NCI-H774 (cell line): ENCODE measurements around the gene MCUR1.
"Not testable (repeated sequence)": the region's sequence is repeated elsewhere in the genome, so short reads cannot be mapped to it uniquely, and the experiment has no call there.

Experiments
- DNase-seq: peaks from one replicate; lab custom pipeline; 2025; lab: John Stamatoyannopoulos, UW

The MCUR1 gene

DNA sequence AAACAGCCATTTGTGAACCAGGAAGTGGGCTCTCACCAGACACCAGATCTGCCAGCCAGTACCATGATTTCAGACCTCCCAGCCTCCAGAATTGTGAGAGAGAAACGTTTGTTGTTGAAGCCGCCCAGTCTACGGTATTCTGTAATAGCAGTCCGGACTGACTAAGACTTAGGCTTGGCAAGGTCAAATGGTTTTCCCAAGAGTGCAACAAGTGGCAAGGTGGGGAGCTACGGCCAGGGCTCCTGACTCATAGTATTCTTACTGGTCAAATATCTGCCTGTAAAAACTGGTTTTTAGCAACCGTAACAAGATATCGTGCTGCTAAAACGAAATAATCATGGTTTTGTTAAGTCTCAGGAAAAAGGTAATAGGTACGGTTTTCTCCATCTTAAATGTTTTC lies 37.8 kb downstream of the MCUR1 start:
- DNase-seq, result no peak

DNA sequence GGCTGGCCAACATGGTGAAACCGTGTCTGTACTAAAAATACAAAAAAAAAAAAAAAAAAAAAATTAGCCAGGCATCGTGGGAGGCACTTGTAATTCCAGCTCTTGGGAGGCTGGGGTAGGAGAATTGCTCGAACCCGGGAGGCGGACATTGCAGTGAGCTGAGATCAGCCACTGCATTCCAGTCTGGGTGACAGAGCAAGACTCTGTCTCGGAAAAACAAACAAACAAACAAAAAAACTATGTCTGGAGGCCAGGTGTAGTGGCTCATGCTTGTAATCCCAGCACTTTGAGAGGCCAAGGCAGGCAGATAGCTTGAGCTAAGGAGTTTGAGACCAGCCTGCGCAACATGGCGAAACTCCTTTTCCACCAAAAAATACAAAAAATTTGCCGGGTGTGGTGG lies 38.9 kb downstream of the MCUR1 start:
- not testable (repeated sequence) for DNase-seq

DNA sequence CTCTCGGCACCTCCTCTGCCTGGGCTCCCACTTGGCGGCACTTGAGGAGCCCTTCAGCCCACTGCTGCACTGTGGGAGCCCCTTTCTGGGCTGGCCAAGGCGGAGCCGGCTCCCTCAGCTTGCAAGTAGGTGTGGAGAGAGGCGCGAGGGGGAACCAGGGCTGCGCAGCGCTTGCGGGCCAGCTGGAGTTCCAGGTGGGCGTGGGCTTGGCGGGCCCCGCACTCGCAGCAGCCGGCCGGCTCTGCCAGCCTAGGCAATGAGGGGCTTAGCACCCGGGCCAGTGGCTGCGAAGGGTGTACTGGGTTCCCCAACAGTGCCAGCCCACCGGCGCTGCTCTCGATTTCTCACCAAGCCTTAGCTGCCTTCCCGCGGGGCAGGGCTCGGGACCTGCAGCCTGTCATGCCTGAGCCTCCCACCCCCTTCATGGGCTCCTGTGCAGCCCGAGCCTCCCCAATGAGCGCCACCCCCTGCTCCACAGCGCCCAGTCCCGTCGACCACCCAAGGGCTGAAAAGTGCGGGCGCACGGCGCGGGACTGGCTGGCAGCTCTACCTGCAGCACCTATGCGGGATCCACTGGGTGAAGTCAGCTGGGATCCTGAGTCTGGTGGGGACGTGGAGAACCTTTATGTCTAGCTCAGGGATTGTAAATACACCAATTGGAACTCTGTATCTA lies 41.9 kb downstream of the MCUR1 start:
- not testable (repeated sequence) for DNase-seq

DNA sequence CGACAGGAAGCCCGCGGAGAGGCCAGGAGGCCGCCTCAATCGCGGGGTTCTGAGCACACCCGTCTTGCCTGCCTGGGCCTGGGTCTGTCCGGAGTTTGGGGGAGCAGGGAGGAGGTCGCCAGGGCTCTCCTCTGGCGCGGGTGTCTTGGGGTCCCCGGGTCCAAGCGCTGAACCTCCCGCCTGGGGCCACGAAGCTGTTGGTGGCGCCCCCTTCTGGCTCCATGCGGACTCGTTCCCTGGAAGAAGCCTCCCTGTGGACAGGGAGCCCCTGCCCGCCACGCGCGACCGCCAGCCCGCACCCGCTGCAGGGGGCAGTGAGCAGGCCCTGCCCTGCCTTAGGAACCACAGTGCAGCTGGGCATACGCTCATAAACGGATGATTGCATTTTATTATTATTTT lies 44.7 kb downstream of the MCUR1 start:
- DNase-seq, result no peak

DNA sequence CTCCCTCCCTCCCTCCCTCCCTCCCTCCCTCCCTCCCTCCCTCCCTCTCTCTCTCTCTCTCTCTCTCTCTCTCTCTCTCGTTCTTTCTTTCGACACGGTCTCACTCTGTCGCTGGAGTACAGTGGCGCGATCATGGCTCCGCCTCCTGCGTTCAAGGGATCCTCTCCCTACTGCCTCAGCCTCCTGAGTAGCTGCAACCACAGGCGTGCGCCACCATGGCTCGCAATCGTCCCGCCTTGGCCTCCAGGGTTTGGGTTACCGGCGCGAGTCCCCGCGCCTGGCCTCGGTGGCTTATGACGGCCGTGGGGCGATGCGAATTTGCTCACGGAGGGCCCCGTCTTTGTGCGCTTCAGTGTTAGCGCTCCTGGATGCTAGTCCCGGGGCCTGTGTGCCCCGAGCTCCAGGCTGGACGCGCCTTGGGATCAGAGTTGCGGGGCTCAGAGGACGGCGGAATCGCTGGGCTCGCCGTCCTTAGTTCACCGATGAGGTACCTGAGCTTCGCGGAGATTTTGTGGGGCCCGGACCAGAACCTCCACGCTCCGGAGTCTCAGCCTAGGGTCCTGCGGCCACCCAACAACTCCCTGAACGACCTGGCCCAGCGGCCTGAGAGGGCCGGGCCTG lies 45.2 kb downstream of the MCUR1 start:
- no peak for DNase-seq

DNA sequence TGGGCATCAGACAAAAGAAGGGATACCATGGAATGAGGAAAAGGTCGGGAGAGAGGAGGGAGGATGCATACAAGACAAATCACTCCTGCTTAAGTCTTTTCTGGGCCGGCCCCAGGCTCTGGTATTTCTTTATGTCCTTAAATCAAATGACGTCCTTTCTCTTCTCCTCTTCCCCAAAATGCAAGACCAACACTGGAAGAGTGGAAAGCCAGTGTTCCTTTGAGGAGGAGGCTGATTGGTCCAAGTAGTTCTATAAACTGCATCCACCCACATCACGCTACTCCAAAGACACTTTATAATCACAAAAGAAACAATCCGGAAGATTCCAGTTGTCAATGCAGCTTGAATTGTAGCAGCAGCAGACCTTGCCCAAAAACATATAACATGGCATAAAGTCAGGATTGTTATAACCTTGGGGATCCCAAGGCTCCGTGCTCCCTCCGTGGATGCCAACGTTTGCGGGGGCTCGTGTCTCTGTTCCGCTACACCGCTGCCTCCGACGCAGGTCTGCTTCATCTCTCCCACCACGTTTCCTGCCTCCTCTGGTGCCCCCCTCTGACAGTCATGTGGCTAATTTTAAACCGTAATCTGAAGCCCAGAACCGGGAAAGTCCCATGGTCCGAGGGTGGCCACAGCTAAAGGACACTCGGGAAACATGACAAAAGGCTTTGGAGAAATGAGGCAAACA lies 47.1 kb downstream of the MCUR1 start:
- DNase-seq, result no peak

DNA sequence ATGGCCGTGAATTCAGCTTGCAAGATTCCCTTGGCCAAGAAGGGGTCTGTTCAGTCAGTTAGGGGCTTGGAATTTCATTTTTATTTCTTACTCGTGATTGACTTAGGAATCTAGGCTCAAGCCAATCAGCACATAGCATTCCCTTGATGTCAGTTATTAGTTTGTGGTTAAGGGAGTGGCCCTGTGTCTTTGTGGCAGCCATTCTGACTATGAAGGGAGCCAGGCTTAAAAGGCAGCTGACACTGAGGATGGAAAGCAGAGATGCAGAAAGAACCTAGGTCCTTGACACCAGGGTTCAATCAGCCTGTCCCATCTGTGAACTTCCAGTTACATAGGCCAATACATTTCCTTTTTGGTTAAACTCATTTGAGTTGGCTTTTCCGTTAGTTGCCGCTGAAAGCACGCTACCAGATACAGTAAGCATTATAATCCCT lies 48.1 kb downstream of the MCUR1 start:
- DNase-seq, result no peak

DNA sequence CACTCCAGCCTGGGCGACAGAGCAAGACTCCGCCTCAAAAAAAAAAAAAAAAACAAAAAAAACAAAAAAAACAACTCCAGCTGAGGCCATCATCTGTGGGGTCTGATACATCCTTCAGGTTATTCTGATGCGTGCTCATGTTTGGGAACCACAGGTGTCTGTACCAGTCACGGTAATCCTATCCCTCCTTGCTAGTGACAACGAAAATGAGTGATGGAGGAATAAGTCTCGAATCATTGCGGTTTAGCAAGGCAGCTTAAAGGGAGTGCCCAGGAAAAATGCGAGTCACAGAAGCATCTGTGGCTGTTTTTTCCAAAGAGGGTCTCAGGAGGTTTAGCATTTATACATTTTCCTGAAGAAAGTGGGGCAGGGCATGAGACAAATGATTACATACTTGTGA lies 48.8 kb downstream of the MCUR1 start:
- DNase-seq, result no peak

DNA sequence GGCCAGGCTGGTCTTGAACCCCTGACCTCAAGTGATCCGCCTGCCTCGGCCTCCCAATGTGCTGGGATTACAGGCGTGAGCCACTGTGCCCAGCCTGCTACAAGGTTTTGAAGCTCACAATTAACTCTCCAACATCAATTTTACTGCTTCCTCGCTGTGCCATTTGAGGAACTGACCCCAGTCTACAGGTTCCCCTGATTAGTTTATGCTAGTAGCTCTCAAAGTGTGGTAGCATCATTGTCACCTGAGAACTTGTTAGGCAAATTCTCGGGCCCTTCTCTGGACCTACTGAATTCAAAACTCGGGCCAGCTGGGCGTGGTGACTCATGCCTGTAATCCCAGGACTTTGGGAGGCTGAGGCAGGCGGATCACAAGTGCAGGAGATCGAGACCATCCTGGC lies 49.4 kb downstream of the MCUR1 start:
- DNase-seq, result no peak

DNA sequence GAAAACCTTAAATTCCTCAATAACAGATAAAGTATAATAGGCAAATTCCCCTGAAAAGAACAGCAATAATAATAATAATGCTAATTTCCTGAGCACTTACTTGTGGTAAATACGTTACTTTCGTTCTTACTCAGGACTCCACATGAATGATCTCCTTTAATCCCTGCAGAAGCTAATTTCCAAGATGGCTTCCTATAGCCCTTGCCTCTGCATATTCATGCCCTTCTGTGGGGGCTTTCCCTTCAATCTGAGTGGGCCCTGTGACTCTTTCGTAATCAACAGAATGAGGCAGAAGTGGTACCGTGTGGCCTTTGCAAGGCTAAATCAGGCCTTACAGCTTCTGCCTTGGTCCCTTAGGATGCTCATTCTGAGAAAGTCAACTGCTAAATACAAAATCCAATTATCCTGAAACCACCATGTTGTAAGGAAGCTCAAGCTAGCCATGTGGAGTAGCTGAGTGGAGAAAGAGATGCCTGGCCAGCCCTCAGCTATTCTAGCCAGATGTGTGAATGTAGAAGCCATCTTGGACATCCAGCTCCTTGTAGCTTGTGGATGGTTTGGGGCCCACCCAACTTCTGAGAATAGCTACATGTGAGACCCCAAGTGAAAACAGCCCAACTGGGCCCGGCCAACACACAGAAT lies 50.5 kb downstream of the MCUR1 start:
- no peak for DNase-seq

DNA sequence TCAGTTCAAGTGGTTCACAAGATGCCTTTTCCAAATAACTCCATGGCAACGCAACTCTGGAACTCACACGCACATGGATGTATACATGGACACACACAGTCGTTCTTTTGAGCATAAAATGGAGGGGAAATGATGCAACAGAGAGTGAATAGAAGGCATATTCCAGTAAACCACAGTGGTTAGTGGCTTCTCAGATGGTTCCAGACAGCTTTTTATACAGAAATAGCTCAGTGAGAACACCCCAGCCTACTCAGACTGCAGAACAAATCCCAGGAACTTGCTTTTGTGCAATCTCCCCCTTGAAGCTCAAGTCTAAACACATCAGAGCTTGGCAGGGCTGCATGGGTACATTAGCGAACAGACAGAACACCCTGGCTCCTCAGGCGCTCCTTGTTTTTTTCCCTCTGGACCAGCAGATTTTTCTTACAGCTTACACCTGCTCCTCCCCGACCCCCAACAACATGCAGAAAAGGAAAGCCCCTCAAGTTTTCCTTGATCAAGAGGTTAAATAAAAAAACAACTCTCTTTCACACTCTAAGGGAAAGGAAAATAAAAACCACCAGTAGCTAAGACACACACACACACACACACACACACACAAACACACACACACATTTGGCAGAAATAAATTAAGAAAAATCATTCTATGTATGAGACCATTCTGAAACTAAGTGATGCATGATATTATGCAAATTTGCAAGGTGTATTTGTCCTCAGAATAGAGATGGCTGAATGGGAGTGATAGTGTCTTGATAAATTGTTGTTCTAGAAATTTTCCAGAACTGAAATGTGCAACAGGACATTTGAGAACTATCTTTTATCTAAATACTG lies 51.5 kb downstream of the MCUR1 start:
- DNase-seq, result no peak

DNA sequence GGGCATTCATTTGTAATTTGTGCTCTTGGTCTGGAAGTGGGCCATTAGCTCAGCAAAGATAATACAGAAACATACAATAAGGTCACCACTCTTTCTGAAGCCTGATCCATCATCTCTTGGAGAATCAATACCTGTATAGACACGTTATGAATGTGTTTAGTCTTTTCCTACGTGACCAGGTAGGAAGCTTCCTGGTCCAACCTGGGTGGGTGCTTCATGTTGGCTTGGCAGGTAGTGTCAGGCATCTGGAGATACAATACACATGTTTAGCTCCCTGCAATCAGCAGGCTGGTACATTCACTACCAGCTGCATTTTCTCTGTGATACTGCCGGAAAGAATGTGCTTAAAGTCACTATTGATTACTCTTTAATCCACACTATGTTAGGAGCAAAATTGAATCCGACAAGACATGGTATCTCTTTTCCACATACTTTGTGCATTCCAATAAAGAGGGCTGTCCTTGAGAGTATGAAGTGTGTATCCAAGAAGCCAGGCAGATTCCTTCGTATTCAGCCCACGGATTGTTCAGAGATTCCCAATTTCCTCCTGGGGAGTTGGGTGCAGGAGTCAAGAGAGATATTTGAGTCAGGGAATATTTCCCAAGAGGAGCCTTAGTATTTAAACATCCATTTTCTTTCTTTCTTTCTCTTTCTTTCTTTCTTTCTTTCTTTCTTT lies 52.9 kb downstream of the MCUR1 start:
- no peak for DNase-seq

DNA sequence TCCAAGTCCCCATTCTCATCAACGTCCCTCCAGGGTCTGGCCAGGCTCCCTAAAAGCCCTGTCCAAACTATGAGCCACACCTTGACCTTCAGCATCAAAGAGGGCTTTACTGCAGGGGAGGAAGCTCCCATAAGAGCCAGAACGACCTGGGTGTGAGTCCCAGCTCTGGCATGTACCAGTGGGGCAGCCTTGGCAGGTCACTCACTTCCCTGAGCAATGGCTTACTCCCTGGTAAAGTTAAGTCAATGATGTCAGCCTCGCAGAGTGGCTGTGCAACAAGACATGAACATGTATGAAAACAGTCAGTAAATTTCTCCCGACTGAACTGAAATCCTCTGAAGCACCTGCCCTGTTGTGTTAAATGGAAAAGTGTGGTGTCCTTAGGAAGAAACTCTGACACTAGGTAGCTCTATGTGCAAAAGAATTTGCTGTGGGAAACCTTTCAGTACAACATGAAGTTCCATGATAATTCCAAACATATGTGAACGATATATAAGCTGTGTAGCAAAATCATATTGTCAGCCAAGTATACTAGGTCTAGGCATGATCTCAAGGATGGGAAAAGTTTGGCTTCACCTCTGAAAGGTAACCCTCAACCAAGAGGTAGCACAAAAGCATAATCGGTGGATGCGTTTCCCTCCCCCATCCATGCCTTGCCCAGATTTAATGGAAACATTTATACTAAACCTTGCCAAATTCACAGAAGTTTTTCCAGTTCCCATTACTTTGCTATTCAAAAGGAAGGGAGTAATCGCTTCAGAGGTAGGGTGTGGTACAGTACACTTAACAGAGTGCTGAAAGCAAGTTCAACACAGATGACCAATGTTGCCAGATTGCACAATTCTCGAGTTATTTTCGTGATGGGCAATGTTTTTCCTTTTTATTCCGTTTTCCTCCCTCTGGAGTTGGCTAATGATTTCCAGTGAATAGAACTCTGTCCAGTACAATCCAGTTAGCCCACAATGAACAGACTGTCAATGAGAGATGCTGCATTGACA lies 53.8 kb downstream of the MCUR1 start:
- no peak for DNase-seq

DNA sequence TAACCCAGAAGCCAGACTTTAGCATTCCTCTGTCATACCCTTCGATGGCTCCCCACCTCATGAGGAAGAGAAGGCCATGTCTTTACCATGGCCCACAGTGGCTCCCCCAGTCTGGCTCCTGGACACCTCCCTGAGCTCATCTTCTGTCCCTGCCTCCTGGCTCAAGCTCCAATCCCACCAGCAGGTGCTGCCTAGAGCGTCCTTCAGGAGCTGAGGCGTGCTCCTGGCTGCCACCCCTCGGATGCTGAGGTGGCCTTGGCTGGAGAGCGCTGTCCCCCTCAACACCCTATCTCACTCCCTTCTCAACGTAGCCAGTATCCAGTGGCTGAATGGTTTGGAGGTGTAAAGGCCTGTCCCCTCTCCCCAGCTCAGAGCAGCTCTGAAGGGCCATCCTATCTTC lies 55.3 kb downstream of the MCUR1 start:
- no peak for DNase-seq

DNA sequence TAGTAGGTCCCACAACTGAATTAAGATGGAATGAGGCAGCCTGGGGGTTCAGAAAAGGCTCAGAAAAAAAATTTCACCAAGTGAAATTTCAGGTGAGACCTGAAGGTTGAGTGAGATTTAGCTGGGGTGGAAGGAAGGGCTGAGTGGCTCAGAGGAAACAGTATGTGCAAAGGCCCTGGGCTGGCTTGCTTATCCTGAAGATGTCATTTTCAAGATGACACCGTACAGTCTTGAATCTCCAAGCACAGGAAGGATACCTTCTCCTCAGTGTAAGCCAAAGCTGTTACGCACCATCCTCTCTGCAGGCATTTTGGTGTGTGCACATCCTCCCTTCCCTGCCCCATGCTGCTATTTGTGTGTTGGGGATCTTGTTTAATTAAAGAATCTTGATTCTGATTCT lies 59.7 kb downstream of the MCUR1 start:
- DNase-seq, result no peak

DNA sequence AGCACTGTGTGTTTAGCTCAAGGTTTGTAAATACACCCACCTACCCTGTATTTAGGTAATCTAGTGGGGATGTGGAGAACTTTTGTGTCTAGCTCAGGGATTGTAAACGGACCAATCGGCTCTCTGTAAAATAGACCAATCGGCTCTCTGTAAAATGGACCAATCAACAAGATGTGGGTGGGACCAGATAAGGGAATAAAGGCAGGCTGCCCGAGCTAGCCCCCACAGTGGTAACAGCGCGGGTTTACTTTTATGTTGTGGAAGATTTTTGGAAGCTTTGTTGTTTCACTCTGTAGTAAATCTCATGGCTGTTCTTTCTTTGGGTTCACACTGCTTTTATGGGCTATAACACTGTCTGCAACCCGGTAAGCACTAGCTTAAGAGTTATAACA lies 70.6 kb downstream of the MCUR1 start:
- DNase-seq, result no peak

DNA sequence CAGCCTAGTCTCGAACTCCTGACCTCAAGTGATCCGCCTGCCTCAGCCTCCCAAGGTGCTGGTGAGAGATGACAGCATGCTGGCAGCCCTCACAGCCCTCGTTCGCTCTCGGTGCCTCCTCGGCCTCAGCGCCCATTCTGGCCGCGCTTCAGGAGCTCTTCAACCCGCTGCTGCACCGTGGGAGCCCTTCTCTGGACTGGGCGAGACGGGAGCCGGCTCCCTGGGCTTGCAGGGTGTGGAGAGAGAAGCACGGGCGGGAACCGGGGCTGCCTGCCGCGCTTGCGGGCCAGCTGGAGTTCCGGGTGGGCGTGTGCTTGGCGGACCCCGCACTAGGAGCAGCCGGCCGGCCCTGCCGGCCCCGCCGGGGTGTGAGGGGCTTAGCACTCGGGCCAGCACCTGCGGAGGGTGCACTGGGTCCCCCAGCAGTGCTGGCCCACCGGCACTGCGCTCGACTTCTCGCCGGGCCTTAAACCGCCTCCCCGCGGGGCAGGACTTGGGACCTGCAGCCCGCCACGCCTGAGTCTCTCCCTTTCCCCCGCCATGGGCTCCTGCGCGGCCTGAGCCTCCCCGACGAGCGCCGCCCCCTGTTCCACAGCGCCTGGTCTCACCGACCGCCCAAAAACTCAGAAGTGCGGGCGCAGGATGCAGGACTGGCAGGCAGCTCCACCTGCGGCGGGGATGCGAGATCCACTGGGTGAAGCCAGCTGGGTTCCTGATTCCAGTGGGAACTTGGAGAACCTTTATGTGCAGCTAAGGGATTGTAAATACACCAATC lies 71.2 kb downstream of the MCUR1 start:
- DNase-seq, result no peak

DNA sequence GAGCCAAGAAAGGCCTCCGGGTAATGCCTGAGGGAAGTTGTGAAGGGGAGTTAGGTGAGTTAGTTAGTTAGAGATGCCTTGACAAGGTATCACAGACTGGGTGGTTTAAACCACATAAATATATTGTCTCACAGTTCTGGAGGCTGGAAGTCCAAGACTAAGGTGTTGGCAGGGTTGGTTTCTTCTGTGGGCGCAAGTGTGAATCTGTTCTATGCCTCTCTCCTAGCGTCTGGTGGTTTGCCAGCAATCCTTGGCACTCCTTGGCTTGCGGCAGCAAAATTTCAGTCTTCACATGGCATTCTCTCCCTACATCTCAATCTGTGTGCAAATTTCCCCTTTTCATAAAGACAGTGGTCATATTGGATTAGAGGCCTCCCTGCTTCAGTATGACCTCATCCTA lies 73.0 kb downstream of the MCUR1 start:
- no peak for DNase-seq
